ENCODE data around the gene ZBTB7C. TPM values are rescaled to one million over a fixed set of nuclear protein-coding genes. Genes with fewer than 3 reads are reported as not detected.

Gene ZBTB7C
- total and polyA plus RNA-seq, 9 donors, result 1.5 to 26.6 (median 15.7) TPM

- intact Hi-C loops (cut with DNase I), result loop anchor here in 1 of 4 donors (5.0 kb wide), 1 partner anchor 42 kb away; no protein-coding TSS in a partner anchor
- no peaks in the 10 kb centered on the region for H3K36me3 ChIP-seq
- peaks cover 9% of the 10 kb centered on the region for H3K4me1 ChIP-seq (ENCODE audit: insufficient read depth)
- no peak overlapping the region for H3K27ac ChIP-seq
- no peaks in the 10 kb centered on the region for H3K9me3 ChIP-seq
- DNase-seq, result no peak
- H3K4me3 ChIP-seq, result no peak overlapping the region
- WGBS, 3 donors, result 52 to 61% (median 56%) methylated on average over 10 of the region's 10 CpGs
- TF ChIP-seq EP300 (IDR thresholded peaks at IDR 0.05) (no peak), CTCF (IDR thresholded peaks at IDR 0.05) (no peak), POLR2A (IDR thresholded peaks at IDR 0.05) (no peak)
- H3K27me3 ChIP-seq, result no peaks in the 10 kb centered on the region
These were observed 284.1 kb downstream of the ZBTB7C start for GRCh38 chr18:48124857-48125626.

- intact Hi-C loops (cut with DNase I), result no loop called here
- Histone ChIP-seq H3K27ac (no peak overlapping the region), H3K36me3 (no peaks in the 10 kb centered on the region), H3K4me3 (no peak overlapping the region), H3K4me1 (ENCODE audit: insufficient read depth) (peaks cover 9% of the 10 kb centered on the region), H3K9me3 (no peaks in the 10 kb centered on the region), H3K27me3 (no peaks in the 10 kb centered on the region)
- DNase-seq, result no peak
- no peak for TF ChIP-seq POLR2A (IDR thresholded peaks at IDR 0.05)
- TF ChIP-seq CTCF (IDR thresholded peaks at IDR 0.05), result no peak
- no peak for TF ChIP-seq EP300 (IDR thresholded peaks at IDR 0.05)
- WGBS, 3 donors, result 37 to 60% (median 54%) methylated on average over 4 of the region's 4 CpGs
These were observed 285.2 kb downstream of the ZBTB7C start for GRCh38 chr18:48123941-48124340.

GRCh38 chr18:48123324-48123723 is 285.9 kb downstream of the ZBTB7C start:
- peaks cover 9% of the 10 kb centered on the region for H3K4me1 ChIP-seq (ENCODE audit: insufficient read depth)
- intact Hi-C loops (cut with DNase I), result no loop called here
- 32 to 66% (median 61%) methylated on average over 6 of the region's 6 CpGs for WGBS, 3 donors

GRCh38 chr18:48122816-48123215 is 286.4 kb downstream of the ZBTB7C start:
- no peak overlapping the region for H3K4me3 ChIP-seq
- WGBS, 3 donors, result 85 to 88% (median 86%) methylated on average over 4 of the region's 4 CpGs
- intact Hi-C loops (cut with DNase I), result no loop called here
- no peak for DNase-seq
- no peaks in the 10 kb centered on the region for H3K9me3 ChIP-seq
- H3K27ac ChIP-seq, result no peak overlapping the region
- no peaks in the 10 kb centered on the region for H3K36me3 ChIP-seq
- H3K27me3 ChIP-seq, result no peaks in the 10 kb centered on the region
- H3K4me1 ChIP-seq (ENCODE audit: insufficient read depth), result peaks cover 9% of the 10 kb centered on the region
- no peak for TF ChIP-seq CTCF (IDR thresholded peaks at IDR 0.05)
- no peak for TF ChIP-seq EP300 (IDR thresholded peaks at IDR 0.05)
- no peak for TF ChIP-seq POLR2A (IDR thresholded peaks at IDR 0.05)

More at GRCh38 chr18:48123324-48123723, 285.9 kb downstream of the ZBTB7C start:
- Histone ChIP-seq H3K27ac (no peak overlapping the region), H3K27me3 (no peaks in the 10 kb centered on the region), H3K9me3 (no peaks in the 10 kb centered on the region), H3K4me3 (no peak overlapping the region), H3K36me3 (no peaks in the 10 kb centered on the region)
- TF ChIP-seq POLR2A (IDR thresholded peaks at IDR 0.05) (no peak), CTCF (IDR thresholded peaks at IDR 0.05) (no peak), EP300 (IDR thresholded peaks at IDR 0.05) (no peak)
- DNase-seq, result no peak
